Activated CD8-positive, alpha-beta memory T cell treated with anti-CD3 and anti-CD28 coated beads, Interleukin-2, amount 10 ng/mL, durations not matched to agents 7 days and 5 days (primary cell): Measurements from ENCODE around the gene HMSD. TPM values are rescaled to one million over a fixed set of nuclear protein-coding genes. Genes with fewer than 3 reads are reported as not detected.
"Not testable (repeated sequence)": the region's sequence is repeated elsewhere in the genome, so short reads cannot be mapped to it uniquely, and the experiment has no call there.

Experiments used
- ATAC-seq: fragments of 150-1000 bp; cut with Tn5 transposase; one replicate; pipeline ENCODE4 v1.10.0; 2021; ENCODE audit warnings: moderate library complexity
- CTCF ChIA-PET: fragments of 350-600 bp; sonication (Branson Sonifier 250); formaldehyde crosslinking; loops from one replicate; lab custom pipeline; 2021; ENCODE audit warnings: antibody characterized with exemption; lab: Charles Lee
- DNase-seq: peaks from one replicate; pipeline ENCODE4 v3.0.0-alpha.2; 2020
- H3K27ac Mint-ChIP-seq: one replicate; pipeline ENCODE4 v1.8.0; 2021; ENCODE audit warnings: mild to moderate bottlenecking, mixed read lengths
- H3K27me3 Mint-ChIP-seq: one replicate; pipeline ENCODE4 v1.8.0; 2021; ENCODE audit warnings: mixed read lengths
- H3K36me3 Mint-ChIP-seq: one replicate; pipeline ENCODE4 v1.8.0; 2021; ENCODE audit warnings: mild to moderate bottlenecking, mixed read lengths
- H3K4me1 Mint-ChIP-seq: one replicate; pipeline ENCODE4 v1.8.0; 2021; ENCODE audit warnings: mixed read lengths
- H3K4me3 Mint-ChIP-seq: one replicate; pipeline ENCODE4 v1.8.0; 2021; ENCODE audit warnings: mild to moderate bottlenecking, moderate library complexity, mixed read lengths
- H3K9me3 Mint-ChIP-seq: one replicate; pipeline ENCODE4 v1.8.0; 2022; ENCODE audit warnings: low read depth, mixed read lengths
- total RNA-seq, 2 experiments: library from RNA; stranded (reverse); gene quantifications; one replicate each; pipeline ENCODE4 v1.2.3, GENCODE V29; 2021

The HMSD gene, protein sequence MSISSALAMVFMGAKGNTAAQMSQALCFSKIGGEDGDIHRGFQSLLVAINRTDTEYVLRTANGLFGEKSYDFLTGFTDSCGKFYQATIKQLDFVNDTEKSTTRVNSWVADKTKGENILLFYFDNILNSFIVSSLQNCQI
- total RNA-seq = 1 to 10 TPM; 1.6 to 5.5 TPM

DNA sequence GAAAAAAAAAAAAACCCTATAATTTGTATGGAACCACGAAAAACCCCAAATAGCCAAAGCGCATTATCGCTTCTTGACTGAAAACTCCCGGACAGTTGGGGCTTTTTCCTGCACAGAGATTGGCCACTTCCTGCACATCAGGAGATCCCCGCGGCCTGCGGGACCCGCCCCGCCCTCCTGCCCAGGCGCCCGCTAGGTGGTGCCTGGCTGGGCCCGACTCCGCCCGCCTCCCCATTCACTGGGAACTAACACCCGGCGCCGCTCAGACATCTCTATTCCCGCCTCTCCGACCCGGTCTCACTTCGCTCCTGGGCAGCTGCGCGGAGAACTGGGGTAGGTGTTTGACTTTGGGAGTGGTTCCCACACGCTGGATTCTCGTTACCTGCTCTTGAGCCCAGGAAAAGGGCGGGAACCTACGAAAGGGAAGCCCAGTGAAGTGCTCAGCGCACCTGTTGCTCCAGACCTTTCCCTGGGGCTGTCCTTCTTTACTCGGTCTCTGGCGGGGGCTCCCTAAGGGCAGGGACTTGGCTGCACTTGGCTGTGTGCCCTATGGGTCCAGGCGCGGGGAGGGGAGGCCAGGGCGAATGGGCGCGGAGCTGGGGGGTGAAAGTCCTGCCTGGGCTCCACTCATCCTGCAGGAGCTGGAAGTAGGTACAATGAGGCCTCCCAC lies at the start of gene HMSD:
Gene HMSD, plus strand, starts transcription at position 234 of the 670 bp plus-strand sequence. CDS start 4,155 bp downstream, outside the sequence.
- Mint-ChIP-seq H3K27ac (peak within 1 kb of the TSS; percentile 56), H3K4me1 (peaks cover 30% of the 10 kb centered on the region), H3K9me3 (no peaks in the 10 kb centered on the region), H3K4me3 (peak within 1 kb of the TSS; percentile 62), H3K36me3 (peaks cover 3% of the 10 kb centered on the region), H3K27me3 (peaks cover 45% of the 10 kb centered on the region)
- CTCF ChIA-PET = interaction anchor here (1.0 to 2.7 kb wide), 3 partner anchors 9 to 18 kb away, joined by 3 to 13 read pairs (median 3); no protein-coding TSS in a partner anchor
- DNase-seq (peak; percentile 69), ATAC-seq (peak; percentile 93)

DNA sequence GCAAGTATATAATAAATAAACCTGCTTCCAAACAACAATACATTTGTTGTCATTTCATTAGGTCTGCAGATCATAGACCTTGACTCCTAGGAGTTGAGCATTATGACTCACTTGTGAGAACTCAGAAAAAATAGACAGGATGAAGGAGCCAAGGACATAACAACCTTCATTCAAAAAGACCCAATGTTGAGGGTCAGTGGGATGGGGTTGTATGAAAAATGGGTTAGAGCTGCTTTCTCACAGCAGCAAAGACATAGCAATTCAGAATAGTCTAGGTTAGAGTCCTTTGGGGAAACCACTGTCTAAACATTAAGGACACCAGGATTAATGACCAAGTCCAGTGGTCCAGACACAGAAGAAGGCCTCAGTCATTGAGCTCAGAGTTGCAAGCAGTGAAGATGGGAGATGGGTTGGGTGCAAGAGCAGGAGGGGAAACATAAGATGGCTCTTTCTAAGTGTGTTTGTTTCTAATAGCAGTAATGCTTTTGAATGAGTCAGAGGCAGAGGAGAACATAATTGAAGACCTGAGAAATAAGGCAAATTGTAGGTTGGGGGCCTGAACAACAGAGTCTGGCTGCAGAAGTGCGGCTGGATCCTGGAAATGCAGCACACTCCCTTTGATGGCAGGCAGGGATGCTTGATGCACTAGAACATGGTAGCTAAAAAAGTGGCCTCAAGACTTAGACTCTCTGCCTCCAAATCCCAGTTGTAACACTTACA lies 45.1 kb upstream of the HMSD start:
- no peak for ATAC-seq
- Mint-ChIP-seq H3K27ac (no peak overlapping the region), H3K27me3 (peaks cover 17% of the 10 kb centered on the region), H3K9me3 (no peaks in the 10 kb centered on the region), H3K36me3 (no peaks in the 10 kb centered on the region), H3K4me1 (no peaks in the 10 kb centered on the region), H3K4me3 (no peak overlapping the region)
- no peak for DNase-seq
- CTCF ChIA-PET = no interaction called here

DNA sequence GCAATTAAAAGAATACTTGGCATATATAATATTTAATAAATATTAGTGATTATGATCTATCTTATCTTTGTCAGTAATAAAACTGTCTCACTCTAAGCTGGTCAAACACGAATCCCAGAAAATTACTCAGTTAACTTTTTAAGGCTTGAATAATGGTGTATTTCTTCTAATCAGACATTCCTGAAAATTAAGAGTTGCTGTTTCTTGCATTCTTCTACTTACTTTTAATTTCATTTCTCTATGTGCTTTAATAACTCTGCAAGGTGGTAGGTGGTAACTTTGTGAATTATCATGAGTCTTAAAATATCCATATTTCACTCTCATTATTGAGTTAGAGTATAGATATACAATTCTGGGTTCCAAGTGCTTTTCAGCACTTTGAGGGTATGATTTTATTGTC lies 44.4 kb upstream of the HMSD start:
- no peaks in the 10 kb centered on the region for H3K36me3 Mint-ChIP-seq
- peaks cover 17% of the 10 kb centered on the region for H3K27me3 Mint-ChIP-seq
- no peaks in the 10 kb centered on the region for H3K9me3 Mint-ChIP-seq
- DNase-seq (no peak), ATAC-seq (no peak)
- CTCF ChIA-PET = no interaction called here
- H3K4me3 Mint-ChIP-seq = no peak overlapping the region
- no peak overlapping the region for H3K27ac Mint-ChIP-seq
- H3K4me1 Mint-ChIP-seq = no peaks in the 10 kb centered on the region

DNA sequence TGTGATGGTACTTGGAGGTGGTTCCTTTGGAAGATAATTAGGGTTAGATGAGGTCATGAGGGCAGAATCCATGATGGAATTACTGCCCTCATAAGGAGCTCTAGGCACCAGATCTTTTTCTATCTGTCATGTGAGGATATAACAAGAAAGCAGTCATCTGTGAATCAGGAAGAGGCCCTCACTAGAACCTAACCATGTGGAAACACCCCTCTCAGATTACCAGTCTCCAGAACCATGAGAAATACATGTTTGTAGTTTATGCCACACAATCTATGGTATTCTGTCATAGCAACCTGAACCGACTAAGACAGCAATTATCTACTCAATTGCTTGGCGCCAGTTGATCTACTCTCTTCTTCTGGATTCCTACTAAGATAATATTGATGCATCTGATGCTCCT lies 43.7 kb upstream of the HMSD start:
- H3K27me3 Mint-ChIP-seq = peaks cover 16% of the 10 kb centered on the region
- H3K4me1 Mint-ChIP-seq = no peaks in the 10 kb centered on the region
- no peaks in the 10 kb centered on the region for H3K36me3 Mint-ChIP-seq
- ATAC-seq (no peak), DNase-seq (no peak)
- CTCF ChIA-PET = no interaction called here
- H3K27ac Mint-ChIP-seq = no peak overlapping the region
- no peaks in the 10 kb centered on the region for H3K9me3 Mint-ChIP-seq
- no peak overlapping the region for H3K4me3 Mint-ChIP-seq

DNA sequence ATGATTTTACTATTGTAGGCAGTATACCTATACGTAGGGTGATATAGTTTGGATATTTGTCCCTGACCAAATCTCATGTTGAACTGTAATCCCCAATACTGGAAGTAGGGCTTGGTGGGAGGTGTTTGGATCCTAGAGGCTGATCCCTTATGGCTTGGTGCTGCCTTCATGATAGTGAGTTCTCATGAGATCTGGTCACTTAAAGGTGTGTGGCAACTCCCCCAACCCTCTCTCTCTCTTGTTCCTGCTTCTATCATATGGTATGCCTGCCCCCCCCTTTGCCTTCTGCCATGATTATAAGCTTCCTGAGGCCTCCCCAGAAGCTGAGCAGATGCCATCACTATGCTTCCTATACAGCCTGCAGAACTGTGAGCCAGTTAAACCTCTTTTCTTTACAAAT lies 43.0 kb upstream of the HMSD start:
- no peak for ATAC-seq
- CTCF ChIA-PET = no interaction called here
- H3K27ac Mint-ChIP-seq = no peak overlapping the region
- no peaks in the 10 kb centered on the region for H3K4me1 Mint-ChIP-seq
- no peak for DNase-seq
- H3K9me3 Mint-ChIP-seq = no peaks in the 10 kb centered on the region
- peaks cover 10% of the 10 kb centered on the region for H3K27me3 Mint-ChIP-seq
- no peaks in the 10 kb centered on the region for H3K36me3 Mint-ChIP-seq
- no peak overlapping the region for H3K4me3 Mint-ChIP-seq

DNA sequence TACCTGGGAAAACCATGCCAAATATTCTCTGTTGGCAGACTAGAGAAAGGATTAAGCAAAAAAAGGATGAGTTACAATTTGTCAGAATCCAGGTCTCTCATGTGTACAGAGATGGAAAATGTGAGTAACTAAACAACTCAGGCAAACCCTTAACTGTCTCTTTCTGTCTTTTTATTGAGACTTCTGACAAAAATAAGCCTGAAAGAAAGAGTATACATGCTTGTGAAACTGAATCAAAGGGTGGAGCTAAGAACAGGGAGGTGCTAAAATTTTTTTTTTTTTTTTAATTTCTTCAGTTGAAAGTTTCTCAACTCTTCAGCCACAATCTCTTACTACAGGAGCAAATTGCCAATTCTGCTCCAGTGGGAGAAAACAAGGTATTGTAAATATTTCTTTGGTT lies 41.4 kb upstream of the HMSD start, which contains the start of gene SERPINB10:
Gene SERPINB10, plus strand, starts transcription at position 295 of the 400 bp plus-strand sequence. CDS start 7,553 bp downstream, outside the sequence.
- H3K36me3 Mint-ChIP-seq = no peaks in the 10 kb centered on the region
- DNase-seq = no peak
- peaks cover 18% of the 10 kb centered on the region for H3K27me3 Mint-ChIP-seq
- no peak for ATAC-seq
- no peak within 1 kb of the TSS for H3K4me3 Mint-ChIP-seq
- H3K4me1 Mint-ChIP-seq = no peaks in the 10 kb centered on the region
- no peaks in the 10 kb centered on the region for H3K9me3 Mint-ChIP-seq
- CTCF ChIA-PET = no interaction called here
- H3K27ac Mint-ChIP-seq = no peak within 1 kb of the TSS

DNA sequence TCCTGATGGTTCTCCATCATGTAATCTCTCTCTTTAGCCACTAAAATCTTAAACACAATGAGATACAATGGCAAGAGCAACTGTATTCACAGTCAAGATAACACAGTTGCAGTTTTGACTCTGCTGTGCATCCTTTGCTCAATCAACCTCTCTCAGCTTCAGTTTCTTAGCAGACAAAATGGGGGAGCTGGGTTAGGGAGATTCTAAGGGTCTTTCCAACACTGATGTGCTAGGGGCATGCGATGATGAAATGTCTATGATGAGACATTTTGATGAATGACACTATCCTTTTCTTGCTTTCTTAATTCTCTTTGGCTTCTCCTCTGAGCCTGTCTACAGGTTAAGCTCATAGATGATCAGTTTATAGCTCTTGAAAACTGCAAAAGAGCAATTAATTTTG lies 40.2 kb upstream of the HMSD start:
- CTCF ChIA-PET = interaction anchor here (1.6 kb wide), 1 partner anchor 27 kb away, joined by 5 read pairs; no protein-coding TSS in a partner anchor
- Mint-ChIP-seq H3K36me3 (no peaks in the 10 kb centered on the region), H3K4me3 (no peak overlapping the region), H3K27ac (no peak overlapping the region), H3K9me3 (no peaks in the 10 kb centered on the region), H3K4me1 (no peaks in the 10 kb centered on the region), H3K27me3 (peaks cover 28% of the 10 kb centered on the region)
- DNase-seq (no peak), ATAC-seq (no peak)

DNA sequence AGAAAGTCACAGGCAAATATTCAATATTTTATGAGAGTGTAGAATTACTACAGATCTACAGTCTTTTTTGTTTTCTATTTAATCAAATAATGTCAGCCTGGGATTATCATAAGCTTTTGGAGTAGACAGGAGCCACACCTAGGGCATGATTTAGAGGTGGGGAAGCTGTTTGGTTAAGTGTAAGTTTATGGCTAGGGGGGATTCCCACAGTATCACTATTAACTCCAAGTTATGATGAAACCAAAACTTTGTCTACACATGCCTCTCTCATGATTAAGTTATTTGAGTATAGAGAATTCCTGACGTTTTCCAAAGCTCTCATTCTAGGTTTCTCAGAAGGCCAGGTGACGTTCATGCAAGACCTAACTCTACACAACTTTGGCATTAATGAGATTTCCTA lies 39.2 kb upstream of the HMSD start:
- Mint-ChIP-seq H3K4me3 (no peak overlapping the region), H3K9me3 (no peaks in the 10 kb centered on the region), H3K27me3 (peaks cover 24% of the 10 kb centered on the region), H3K27ac (no peak overlapping the region), H3K36me3 (no peaks in the 10 kb centered on the region), H3K4me1 (no peaks in the 10 kb centered on the region)
- ATAC-seq = no peak
- no peak for DNase-seq
- CTCF ChIA-PET = interaction anchor here (1.6 kb wide), 1 partner anchor 26 kb away, joined by 5 read pairs; no protein-coding TSS in a partner anchor

DNA sequence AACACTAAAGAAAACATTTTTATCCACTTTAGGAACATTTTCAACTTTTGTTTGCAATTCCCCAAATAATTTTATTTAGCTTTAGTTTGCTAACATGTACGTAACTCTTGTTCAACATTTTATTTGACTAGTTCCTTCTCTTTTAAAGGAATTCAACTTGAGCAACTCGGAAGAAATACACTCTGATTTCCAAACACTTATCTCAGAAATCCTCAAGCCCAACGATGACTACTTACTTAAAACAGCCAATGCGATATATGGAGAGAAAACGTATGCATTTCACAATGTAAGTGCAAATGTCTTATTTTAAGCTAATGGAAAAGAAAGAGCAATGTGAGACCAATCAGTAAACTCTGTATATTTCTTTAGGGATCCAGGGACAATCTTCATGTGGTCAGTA lies 31.3 kb upstream of the HMSD start:
- CTCF ChIA-PET = no interaction called here
- H3K9me3 Mint-ChIP-seq = no peaks in the 10 kb centered on the region
- H3K27me3 Mint-ChIP-seq = peaks cover 43% of the 10 kb centered on the region
- H3K27ac Mint-ChIP-seq = no peak overlapping the region
- no peaks in the 10 kb centered on the region for H3K36me3 Mint-ChIP-seq
- H3K4me1 Mint-ChIP-seq = no peaks in the 10 kb centered on the region
- DNase-seq (no peak), ATAC-seq (no peak)
- no peak overlapping the region for H3K4me3 Mint-ChIP-seq

DNA sequence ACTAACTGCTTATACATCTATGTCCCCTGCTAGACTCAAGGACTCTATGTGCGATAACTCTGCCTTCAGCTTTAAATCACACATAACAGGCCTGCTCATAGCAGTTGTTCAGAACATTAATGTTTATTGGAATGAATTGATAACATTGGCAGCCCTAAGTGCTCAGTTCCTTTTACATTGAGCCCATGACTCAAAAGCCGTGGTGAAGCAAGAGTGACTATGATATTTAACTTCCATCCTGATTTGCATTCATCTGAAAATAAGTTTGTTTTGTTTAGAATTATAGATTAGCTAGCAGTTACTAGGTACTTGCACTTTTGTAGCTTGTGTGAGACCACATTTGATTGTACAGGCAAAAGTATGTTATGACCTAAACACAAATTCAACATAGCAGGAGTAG lies 27.1 kb upstream of the HMSD start:
- H3K36me3 Mint-ChIP-seq = no peaks in the 10 kb centered on the region
- CTCF ChIA-PET = interaction anchor here (2.6 kb wide), 1 partner anchor 14 kb away, joined by 11 read pairs; no protein-coding TSS in a partner anchor
- no peaks in the 10 kb centered on the region for H3K4me1 Mint-ChIP-seq

DNA sequence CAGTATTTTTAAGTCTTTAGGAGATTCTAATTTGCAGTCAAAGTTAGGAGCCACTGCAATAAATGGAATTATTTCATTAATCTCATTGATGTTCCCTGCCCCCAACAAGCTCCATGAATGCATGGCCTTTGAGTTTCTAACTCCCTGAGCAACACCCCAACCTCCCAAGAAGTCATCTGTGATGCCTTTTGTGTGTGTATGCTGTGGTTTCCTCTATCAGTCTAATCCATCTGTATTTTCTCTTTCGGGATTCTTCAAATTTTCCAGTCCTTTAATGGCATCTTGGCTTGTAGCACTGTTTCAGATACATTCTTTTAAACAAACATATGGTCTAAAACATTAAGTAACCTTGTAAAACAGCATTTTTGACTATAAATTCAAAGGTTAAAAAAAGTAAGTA lies 24.6 kb upstream of the HMSD start:
- H3K36me3 Mint-ChIP-seq = no peaks in the 10 kb centered on the region
- no peak overlapping the region for H3K4me3 Mint-ChIP-seq
- no peaks in the 10 kb centered on the region for H3K9me3 Mint-ChIP-seq
- peaks cover 39% of the 10 kb centered on the region for H3K27me3 Mint-ChIP-seq
- H3K4me1 Mint-ChIP-seq = no peaks in the 10 kb centered on the region
- CTCF ChIA-PET = no interaction called here
- no peak for DNase-seq
- no peak overlapping the region for H3K27ac Mint-ChIP-seq
- no peak for ATAC-seq

More for the DNA sequence above, 27.1 kb upstream of the HMSD start:
- Mint-ChIP-seq H3K27me3 (peaks cover 45% of the 10 kb centered on the region), H3K4me3 (no peak overlapping the region), H3K27ac (no peak overlapping the region), H3K9me3 (no peaks in the 10 kb centered on the region)
- no peak for ATAC-seq
- DNase-seq = no peak

DNA sequence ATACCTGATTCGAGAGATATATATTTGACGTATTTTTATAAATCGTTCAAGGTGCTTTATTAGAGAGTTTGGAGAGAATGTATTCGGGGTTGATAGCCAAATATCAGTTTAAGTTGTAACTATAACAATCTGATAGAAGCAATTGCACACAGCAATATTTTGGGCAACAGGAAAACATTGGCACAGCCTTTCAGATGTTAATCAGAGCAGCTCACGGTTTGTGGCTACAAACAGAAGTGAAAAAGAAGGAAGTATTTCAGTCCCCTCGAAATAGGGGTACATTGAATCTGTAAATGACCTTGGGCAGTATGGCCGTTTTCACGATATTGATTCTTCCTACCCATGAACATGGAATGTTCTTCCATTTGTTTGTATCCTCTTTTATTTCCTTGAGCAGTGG lies 20.8 kb upstream of the HMSD start:
- CTCF ChIA-PET = no interaction called here
- Mint-ChIP-seq H3K4me1 (no peaks in the 10 kb centered on the region), H3K27me3 (peaks cover 46% of the 10 kb centered on the region), H3K4me3 (no peak overlapping the region), H3K27ac (no peak overlapping the region), H3K36me3 (no peaks in the 10 kb centered on the region), H3K9me3 (no peaks in the 10 kb centered on the region)
- DNase-seq (no peak), ATAC-seq (no peak)

DNA sequence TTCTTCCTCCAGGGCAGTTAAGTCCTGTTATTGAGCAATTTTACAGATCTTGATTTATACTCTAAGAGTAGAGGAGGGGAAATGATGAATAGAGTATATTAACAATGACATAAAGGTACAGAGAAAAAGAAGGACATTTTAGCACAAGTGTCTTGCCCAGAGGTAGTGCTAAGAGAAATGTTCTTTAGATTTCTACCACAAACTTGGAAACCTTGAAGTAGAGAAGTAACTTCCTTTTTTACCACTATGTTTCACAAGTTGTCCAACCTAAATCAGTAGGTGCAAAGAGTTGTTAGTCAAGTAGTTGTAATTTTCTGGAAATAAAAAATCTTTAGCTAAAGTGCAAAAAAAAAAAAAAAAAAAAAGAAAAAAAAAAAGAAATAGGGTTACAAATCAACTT lies 19.7 kb upstream of the HMSD start:
- H3K27ac Mint-ChIP-seq, H3K4me1 Mint-ChIP-seq, ATAC-seq, DNase-seq, CTCF ChIA-PET, H3K4me3 Mint-ChIP-seq, H3K36me3 Mint-ChIP-seq, H3K9me3 Mint-ChIP-seq: not testable (repeated sequence)
- peaks cover 45% of the 10 kb centered on the region for H3K27me3 Mint-ChIP-seq
